H1 (cell line): ENCODE results near the gene CWH43. TPM values are rescaled to one million over a fixed set of nuclear protein-coding genes. Genes with fewer than 3 reads are reported as not detected.

Experiments
- BCL11A ChIP-seq, 2 experiments: IDR thresholded peaks; one replicate each; pipeline ENCODE4 v1.6.1; 2011; ENCODE audit warnings: low read depth in 2 of 2, low read length in 2 of 2, mild to moderate bottlenecking in 2 of 2
- NRF1 ChIP-seq: IDR thresholded peaks from 2 replicates; pipeline ENCODE4 v1.6.1; 2011; ENCODE audit warnings: mild to moderate bottlenecking, low read depth, low read length, improper control_type of control experiment
- SRF ChIP-seq: IDR thresholded peaks from 2 replicates; pipeline ENCODE4 v1.6.1; 2011; ENCODE audit warnings: mild to moderate bottlenecking, low read depth, low read length, moderate library complexity
- TBP ChIP-seq: IDR thresholded peaks from 2 replicates; pipeline ENCODE4 v1.6.1; 2011; ENCODE audit warnings: low read depth, low read length, improper control_type of control experiment
- polyA plus RNA-seq, 7 experiments: library from polyadenylated mRNA; depleted of rRNA in 3 of 7; stranded (reverse) in 5 of 7; unstranded in 2 of 7; fragments of >200 nt in 5 of 7; fragments of 200-250 nt in 2 of 7; gene quantifications; 1 replicate in 5 of 7; 2 replicates in 1 of 7; 4 replicates in 1 of 7; pipeline versions ENCODE4 v1.2.1 to v1.2.3, GENCODE V29; 2011 to 2013; ENCODE audit warnings: missing spikeins in 2 of 7, mixed read lengths in 2 of 7
- total RNA-seq: library from RNA; stranded (reverse); fragmentation: NEBNext Ultra II Directional; extraction: Animal tissue kit (Norgen Biotek cat#: 25700); gene quantifications from 2 replicates; pipeline ENCODE4 v1.2.1, GENCODE V29; 2021
- TF ChIP-seq, protein P1 (sequence below): IDR thresholded peaks from 2 replicates; pipeline ENCODE4 v1.6.1; 2011; ENCODE audit warnings: low read depth, mild to moderate bottlenecking, low read length; ENCODE audit not compliant: insufficient read depth
- TF ChIP-seq, protein P2 (sequence below): IDR thresholded peaks from 2 replicates; pipeline ENCODE4 v1.6.1; 2012; ENCODE audit warnings: inconsistent platforms
- TF ChIP-seq, protein P3 (sequence below), 3 experiments: IDR thresholded peaks; 1 replicate in 2 of 3; 2 replicates in 1 of 3; pipeline versions ENCODE4 v1.5.1 to v1.6.1; 2011; ENCODE audit warnings: low read length in 3 of 3, mild to moderate bottlenecking in 3 of 3, inconsistent platforms in 2 of 3, low read depth in 1 of 3, moderate library complexity in 1 of 3; ENCODE audit not compliant: insufficient read depth in 1 of 3; ENCODE audit errors: control extremely low read depth in 1 of 3

Gene CWH43
- total and polyA plus RNA-seq, 2 of the 8 experiments (the other 6 are each of a cell fraction or from before 2014, with no cell fraction given), result not detected

DNA sequence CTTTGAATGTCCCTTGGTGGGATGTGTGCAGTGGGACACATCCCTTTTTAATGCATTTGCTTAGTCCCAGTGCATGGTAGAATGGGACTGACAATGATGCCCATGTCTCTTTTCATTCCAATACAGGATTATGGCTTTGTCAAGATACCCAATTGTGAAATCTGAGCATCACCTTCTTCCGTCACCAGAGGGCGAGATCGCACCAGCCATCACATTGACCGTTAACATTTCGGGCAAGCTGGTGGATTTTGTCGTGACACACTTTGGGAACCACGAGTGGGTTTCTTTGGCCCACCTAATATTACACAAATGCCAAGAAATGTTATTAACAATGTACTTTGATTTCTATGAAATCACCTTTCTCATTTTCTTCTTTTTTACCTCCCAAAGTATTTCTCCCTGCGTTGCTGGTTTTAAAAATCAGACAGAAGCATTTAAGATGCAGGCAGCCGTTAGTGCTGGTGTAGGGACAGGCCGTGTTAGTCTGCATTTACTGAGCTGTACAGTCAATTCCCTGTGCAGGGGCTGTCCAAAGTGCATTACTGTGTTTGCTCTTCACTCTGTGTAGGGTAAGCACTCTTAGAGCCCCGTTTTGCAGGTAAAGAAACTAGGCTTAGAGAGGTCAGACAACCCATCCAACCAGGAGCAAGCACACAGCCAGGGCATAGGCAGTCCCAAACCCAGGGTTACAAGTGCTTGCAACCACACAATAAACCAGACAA, 46.5 kb downstream of the CWH43 start (continued):
- TF ChIP-seq, protein P1, sequence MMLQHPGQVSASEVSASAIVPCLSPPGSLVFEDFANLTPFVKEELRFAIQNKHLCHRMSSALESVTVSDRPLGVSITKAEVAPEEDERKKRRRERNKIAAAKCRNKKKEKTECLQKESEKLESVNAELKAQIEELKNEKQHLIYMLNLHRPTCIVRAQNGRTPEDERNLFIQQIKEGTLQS, result no peak
- TF ChIP-seq TBP, result no peak
- TF ChIP-seq, protein P2, sequence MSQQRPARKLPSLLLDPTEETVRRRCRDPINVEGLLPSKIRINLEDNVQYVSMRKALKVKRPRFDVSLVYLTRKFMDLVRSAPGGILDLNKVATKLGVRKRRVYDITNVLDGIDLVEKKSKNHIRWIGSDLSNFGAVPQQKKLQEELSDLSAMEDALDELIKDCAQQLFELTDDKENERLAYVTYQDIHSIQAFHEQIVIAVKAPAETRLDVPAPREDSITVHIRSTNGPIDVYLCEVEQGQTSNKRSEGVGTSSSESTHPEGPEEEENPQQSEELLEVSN, result no peak
- TF ChIP-seq SRF, result no peak
- no peak for TF ChIP-seq NRF1
- no peak for TF ChIP-seq BCL11A (IDR thresholded peaks at IDR 0.05; ENCODE audit: low read depth in 2 of 2, low read length in 2 of 2)
- TF ChIP-seq, protein P3, sequence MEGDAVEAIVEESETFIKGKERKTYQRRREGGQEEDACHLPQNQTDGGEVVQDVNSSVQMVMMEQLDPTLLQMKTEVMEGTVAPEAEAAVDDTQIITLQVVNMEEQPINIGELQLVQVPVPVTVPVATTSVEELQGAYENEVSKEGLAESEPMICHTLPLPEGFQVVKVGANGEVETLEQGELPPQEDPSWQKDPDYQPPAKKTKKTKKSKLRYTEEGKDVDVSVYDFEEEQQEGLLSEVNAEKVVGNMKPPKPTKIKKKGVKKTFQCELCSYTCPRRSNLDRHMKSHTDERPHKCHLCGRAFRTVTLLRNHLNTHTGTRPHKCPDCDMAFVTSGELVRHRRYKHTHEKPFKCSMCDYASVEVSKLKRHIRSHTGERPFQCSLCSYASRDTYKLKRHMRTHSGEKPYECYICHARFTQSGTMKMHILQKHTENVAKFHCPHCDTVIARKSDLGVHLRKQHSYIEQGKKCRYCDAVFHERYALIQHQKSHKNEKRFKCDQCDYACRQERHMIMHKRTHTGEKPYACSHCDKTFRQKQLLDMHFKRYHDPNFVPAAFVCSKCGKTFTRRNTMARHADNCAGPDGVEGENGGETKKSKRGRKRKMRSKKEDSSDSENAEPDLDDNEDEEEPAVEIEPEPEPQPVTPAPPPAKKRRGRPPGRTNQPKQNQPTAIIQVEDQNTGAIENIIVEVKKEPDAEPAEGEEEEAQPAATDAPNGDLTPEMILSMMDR (IDR thresholded peaks at IDR 0.05; ENCODE audit: control extremely low read depth in 1 of 3, insufficient read depth in 1 of 3, low read depth in 1 of 3, low read length in 3 of 3), result peak; percentile 29 to 68 (median 64)
